ENCODE results near the gene KCNQ1OT1. TPM values are rescaled to one million over a fixed set of nuclear protein-coding genes. Genes with fewer than 3 reads are reported as not detected.

Gene KCNQ1OT1
- total and polyA plus RNA-seq, 9 donors = 0.43 to 11.5 (median 5.2) TPM

DNA sequence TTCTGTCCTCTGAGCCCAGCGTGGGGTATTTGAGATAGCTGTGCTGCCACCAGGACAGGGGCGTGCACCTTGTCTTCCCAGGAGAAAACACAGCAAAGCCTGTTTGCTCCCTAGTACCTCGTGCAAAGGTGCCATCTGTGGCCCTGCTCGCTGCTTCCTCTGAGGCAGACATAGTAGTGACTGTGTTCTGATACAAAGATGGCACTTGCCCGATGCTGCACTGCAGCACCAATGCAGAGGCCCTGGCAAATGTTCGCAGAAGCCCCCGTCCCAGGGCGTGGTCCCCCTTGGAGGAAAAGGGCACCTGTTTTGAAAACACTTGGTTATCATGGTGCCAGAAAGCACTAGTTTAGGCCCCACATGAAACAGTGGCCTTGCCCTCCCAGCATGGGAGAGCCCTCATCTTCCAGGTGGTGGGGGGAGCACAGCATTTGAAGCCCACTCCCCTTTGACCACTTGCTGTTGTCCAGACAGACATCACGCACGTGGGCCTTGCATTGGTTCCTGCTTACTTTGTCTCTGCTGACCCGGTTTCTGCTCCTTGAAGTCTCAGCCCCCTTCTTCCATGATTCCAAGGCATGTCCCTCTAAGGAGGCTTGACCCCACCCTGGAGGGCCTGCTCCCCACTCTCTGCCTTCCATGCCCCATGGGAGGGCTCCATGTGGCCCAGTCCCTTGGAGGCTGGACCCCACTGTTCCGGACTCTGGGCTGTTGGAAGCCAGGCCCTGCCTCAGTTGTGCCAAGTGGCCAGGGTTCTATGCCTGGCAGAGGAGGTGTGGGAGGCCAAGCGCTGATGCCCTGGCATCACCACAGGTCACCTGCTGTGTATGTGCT, 109.4 kb downstream of the KCNQ1OT1 start:
- WGBS, 3 donors = 82 to 92% (median 85%) methylated on average over 13 of the region's 13 CpGs
- intact Hi-C loops (cut with DNase I) = no loop called here
- no peaks in the 10 kb centered on the region for H3K9me3 ChIP-seq

DNA sequence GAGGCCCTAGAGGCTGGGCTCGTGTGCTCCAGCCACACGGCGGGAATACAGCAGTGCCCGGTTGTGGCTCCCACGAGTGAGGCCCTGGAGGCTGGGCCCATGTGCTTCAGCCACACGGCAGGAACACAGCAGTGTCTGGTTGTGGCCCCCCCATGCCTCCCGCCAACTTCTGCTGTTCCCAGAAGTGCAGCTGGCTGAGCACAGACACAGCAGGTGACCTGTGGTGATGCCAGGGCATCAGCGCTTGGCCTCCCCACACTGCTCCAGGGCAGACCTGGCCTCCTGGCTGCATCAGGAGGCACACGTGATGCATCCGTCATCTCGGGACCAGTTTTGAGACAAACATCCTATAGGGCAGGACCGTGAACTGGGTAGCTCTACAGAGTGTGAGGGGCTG, 110.3 kb downstream of the KCNQ1OT1 start:
- intact Hi-C loops (cut with DNase I) = no loop called here
- WGBS, 3 donors = 81 to 88% (median 87%) methylated on average over 12 of the region's 12 CpGs
- Histone ChIP-seq H3K4me1 (ENCODE audit: insufficient read depth) (no peaks in the 10 kb centered on the region), H3K27me3 (no peaks in the 10 kb centered on the region), H3K36me3 (no peaks in the 10 kb centered on the region), H3K9me3 (no peaks in the 10 kb centered on the region), H3K4me3 (no peak overlapping the region), H3K27ac (no peak overlapping the region)
- TF ChIP-seq EP300 (IDR thresholded peaks at IDR 0.05) = no peak
- TF ChIP-seq POLR2A (IDR thresholded peaks at IDR 0.05) = no peak
- no peak for TF ChIP-seq CTCF (IDR thresholded peaks at IDR 0.05)
- DNase-seq = peak in 1 of 5 donors; percentile 18

More for the DNA sequence above, 109.4 kb downstream of the KCNQ1OT1 start:
- no peak for DNase-seq
- Histone ChIP-seq H3K4me1 (ENCODE audit: insufficient read depth) (no peaks in the 10 kb centered on the region), H3K4me3 (no peak overlapping the region), H3K27me3 (no peaks in the 10 kb centered on the region), H3K36me3 (no peaks in the 10 kb centered on the region), H3K27ac (no peak overlapping the region)
- TF ChIP-seq EP300 (IDR thresholded peaks at IDR 0.05) (no peak), POLR2A (IDR thresholded peaks at IDR 0.05) (no peak), CTCF (IDR thresholded peaks at IDR 0.05) (no peak)

DNA sequence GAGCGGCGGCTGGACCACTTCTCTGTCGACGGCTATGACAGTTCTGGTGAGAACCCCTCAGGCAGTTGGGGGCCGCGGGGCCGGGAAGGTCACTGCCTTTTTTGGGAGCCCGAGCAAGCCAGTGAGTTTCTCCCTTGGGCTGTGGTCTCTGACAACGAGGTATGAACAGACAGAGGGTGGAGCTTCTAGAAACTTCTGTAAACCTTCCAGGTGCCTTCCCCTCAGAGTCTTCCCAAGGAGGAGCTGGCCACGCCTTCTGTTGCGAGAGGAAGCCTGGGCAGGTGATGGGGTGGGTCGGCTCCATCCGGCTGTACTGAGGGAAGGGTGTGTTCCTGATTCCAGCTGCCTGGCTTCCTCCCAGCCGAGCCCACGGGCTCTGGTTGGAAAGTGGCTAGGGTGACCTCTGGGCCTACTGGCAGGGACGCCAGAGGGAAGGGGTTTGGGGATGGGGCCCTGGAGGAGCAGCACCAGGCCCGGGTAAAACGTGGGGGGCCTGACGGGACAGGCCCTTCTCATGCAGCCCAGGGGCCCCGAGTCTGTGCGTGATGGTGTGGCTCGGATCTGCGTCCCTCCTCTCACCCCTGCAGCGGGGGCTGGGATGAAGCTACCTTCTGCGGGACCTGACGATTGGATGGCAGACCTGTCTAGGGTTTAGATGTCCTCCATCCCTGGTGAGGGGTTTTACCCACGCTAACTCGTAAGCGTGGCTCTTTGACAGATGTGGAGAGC, 110.8 kb downstream of the KCNQ1OT1 start:
- intact Hi-C loops (cut with DNase I) = no loop called here
- Histone ChIP-seq H3K4me3 (no peak overlapping the region), H3K9me3 (no peaks in the 10 kb centered on the region), H3K36me3 (no peaks in the 10 kb centered on the region), H3K4me1 (ENCODE audit: insufficient read depth) (no peaks in the 10 kb centered on the region), H3K27me3 (no peaks in the 10 kb centered on the region), H3K27ac (no peak overlapping the region)
- no peak for TF ChIP-seq EP300 (IDR thresholded peaks at IDR 0.05)
- no peak for TF ChIP-seq CTCF (IDR thresholded peaks at IDR 0.05)
- TF ChIP-seq POLR2A (IDR thresholded peaks at IDR 0.05) = no peak
- DNase-seq = peak in 3 of 5 donors; percentile 7 to 28 (median 13)
- 83 to 88% (median 84%) methylated on average over 29 of the region's 29 CpGs for WGBS, 3 donors

DNA sequence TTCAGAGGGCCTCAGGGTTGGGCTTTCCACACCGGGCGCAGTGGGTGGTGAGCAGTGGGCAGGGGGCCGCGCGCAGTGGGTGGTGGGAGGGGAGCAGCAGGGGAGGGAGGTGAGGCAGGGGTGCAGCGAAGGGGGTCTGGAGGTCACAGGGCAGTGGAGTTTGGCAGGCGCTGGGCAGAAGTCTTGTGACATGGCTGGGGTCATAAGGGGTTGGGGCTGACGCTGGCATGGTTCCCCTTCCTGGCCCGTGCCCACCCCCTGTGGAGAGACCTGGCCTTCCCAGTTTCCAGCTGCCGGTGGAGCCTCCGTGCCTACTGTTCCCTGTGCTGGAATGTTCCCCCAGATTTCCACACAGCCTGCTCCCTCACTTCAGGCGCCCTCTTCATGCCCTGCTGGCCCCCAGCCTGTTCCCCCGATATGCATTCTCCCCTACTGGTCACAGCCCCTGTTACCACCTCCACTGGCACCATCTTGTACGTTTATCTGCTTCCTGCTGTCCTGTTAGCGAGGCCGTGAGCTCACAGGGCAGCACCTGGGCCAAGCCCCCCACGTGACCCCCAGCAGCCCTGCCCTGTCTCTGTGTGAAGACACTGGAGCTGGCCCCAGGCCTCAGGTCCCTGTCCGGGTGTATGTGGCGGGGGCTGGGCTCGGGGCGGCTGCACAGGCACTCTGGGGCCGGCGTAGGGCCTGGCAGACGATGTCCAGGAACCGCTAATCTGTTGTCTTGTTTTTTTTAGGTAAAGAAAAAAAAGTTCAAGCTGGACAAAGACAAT, 111.6 kb downstream of the KCNQ1OT1 start:
- H3K9me3 ChIP-seq = no peaks in the 10 kb centered on the region
- no peaks in the 10 kb centered on the region for H3K27me3 ChIP-seq
- H3K27ac ChIP-seq = no peak overlapping the region
- peak in 4 of 5 donors; percentile 7 to 23 (median 12) for DNase-seq
- intact Hi-C loops (cut with DNase I) = no loop called here
- no peaks in the 10 kb centered on the region for H3K36me3 ChIP-seq
- TF ChIP-seq POLR2A (IDR thresholded peaks at IDR 0.05) = no peak
- no peak for TF ChIP-seq EP300 (IDR thresholded peaks at IDR 0.05)
- no peak for TF ChIP-seq CTCF (IDR thresholded peaks at IDR 0.05)
- WGBS, 3 donors = 78 to 88% (median 82%) methylated on average over 25 of the region's 25 CpGs
- no peak overlapping the region for H3K4me3 ChIP-seq
- H3K4me1 ChIP-seq (ENCODE audit: insufficient read depth) = no peaks in the 10 kb centered on the region
